ENCODE results near the gene FTCDNL1.

FTCDNL1 gene

GRCh38 chr2:199791326-199791725 lies 59.7 kb downstream of the FTCDNL1 start:
- no peak for DNase-seq (ENCODE audit: low read depth)

DNA sequence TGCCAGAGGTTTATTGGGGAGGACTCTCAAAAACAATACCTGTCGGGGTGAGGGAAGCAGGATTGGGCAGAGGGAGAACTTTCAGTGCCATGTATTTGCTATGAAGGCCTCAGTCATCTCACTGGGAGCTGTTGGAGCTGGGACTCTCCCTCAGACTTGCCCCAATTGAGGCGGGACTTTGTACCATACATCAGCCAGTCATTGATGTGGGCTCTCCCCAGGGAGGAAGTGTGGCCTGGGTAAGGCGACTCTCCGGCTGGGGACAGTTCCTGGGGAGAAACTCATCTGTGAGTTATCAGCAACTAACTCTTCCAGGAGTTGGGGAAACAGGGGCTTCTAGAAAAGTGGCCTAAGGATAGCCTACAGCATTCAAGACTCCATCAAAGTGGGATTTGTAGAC lies 66.5 kb downstream of the FTCDNL1 start:
- DNase-seq (ENCODE audit: low read depth), result no peak

- DNase-seq (ENCODE audit: low read depth), result no peak
Measured at GRCh38 chr2:199779589-199779988, 71.4 kb downstream of the FTCDNL1 start.

DNA sequence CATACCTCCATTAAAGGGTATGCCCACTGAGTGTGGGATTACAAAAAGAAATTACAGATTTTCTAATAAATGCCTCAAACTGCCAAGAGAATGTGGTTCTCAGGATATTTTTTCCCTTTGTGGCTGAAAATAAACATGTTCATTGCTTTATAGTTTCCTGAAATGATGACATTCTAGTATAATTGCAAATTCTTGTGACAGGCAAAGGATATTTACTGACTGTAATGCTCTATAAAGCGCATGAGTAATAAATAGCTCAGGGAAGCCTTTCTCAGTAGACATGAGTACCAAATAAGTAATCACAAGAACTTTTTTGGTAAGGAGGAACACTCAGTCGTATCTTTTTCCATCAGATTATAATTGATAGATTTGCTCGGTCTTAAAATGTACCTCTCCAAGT lies 72.3 kb downstream of the FTCDNL1 start:
- DNase-seq (ENCODE audit: low read depth), result no peak

DNA sequence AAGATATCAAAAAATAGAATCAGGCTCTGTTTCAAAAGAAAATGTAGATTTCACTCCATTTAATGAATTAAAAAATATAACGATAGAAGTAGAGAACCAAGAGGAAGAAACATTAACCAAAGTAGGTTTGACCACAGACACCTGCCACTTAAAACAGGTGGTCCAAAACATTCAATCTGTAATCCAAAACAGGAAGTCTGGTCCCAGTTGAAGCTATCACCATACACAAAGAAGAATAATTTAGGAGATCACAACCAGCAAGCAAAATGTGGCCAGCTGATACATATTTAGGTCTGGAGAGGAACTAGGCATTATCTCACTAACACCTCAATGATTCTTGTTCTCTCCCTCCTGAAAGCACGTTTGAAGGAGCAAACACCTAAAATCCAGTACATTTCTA lies 73.1 kb downstream of the FTCDNL1 start:
- no peak for DNase-seq (ENCODE audit: low read depth)

DNA sequence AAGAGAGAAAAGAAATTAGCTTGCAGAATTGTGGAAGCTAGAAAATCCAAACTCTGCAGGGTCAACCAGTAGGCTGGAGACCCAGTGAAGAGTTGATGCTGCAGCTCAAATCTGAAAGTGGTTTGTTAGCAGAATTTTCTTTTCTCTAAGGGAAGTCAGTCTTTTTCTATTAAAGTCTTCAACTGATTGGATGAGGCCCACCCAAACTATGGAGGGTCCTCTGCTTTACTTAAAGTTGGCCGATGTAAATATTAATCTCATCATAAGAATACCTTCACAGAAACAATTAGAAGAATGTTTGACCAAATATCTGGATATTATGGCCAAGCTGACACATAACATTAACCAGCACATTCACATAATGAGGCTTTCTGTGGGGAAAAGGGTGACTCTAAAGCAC lies 73.7 kb downstream of the FTCDNL1 start:
- DNase-seq (ENCODE audit: low read depth), result no peak

DNA sequence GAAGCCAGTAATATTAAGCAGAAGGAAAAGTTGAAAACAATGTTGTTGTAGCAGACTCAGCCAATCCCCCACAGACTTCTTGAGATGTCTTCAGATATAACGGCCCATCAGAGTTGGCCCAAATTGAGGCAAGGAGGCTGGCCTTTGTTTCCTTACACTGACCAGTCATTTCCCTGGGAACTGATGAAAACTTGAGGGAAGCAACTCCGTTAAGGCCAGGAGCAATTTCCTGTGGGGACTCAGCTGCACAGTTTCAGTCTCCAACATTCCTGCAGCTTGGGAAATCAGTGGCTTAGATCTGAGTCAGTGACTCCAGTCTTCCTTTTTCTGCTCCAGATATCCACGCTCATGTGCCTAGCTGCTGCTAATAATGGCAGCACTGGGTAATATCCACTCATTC lies 75.7 kb downstream of the FTCDNL1 start:
- DNase-seq (ENCODE audit: low read depth), result peak; percentile 32

DNA sequence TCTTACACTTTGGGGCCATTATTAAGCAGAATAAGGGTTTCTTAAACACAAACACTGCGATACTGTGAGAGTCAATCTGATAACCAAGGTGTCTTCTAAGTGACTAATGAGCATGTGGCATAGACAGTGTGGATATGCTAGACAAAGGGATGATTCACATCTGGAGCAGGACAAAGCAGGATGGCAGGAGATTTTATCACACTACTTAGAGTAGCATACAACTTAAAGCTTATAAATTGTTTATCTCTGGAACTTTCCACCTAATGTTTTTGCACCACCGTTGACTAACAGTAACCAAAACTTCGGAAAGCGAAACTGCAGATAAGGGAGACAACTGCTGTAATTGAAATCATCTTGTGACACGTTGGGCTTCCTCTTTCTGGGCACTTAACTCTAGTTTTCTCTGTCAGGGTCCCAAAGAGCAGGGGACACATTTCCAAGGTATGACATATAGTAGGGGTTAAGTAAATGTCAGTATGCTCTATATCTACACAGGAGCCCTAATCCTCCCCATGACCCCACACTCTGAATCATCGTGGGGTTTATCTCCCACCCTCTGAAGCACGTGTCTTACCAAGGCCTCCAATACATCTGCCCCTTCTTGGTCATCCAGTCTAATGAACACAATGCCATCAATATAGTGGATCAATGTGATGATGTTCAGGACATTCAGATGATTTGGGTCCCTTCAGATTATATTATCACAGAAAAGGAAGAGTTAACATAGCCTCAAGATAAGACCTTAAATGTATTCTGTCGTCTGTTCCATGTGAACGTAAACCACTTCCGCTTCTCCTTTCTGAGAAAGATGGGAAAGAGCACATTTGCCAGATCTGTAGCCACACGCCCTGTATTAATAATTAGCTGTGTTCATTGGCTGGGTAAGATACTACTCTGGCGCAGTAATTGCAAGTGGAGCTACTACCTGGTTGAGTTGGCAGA lies 78.7 kb downstream of the FTCDNL1 start:
- DNase-seq (ENCODE audit: low read depth), result peak; percentile 23

DNA sequence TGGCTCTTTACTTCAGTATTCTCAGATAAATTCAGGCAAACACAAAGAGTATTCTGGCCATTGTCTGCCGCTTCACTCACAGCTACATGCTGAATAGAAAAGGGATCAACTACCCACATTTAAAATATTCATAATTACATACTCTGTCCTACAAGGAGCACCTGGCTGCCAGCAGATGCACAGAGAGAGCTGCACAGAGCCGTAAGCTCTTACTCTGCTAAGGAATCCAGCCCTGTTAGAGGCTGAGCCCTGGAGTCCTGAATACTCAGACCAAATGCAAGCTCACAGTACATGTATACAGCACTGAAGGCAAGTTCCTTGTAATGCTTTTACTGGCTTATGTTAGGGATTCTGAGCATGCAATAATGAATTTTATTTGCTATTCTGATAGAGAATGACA lies 80.3 kb downstream of the FTCDNL1 start:
- DNase-seq (ENCODE audit: low read depth), result no peak

- DNase-seq (ENCODE audit: low read depth), result no peak
Measured at GRCh38 chr2:199765646-199766045, 85.3 kb downstream of the FTCDNL1 start.

DNA sequence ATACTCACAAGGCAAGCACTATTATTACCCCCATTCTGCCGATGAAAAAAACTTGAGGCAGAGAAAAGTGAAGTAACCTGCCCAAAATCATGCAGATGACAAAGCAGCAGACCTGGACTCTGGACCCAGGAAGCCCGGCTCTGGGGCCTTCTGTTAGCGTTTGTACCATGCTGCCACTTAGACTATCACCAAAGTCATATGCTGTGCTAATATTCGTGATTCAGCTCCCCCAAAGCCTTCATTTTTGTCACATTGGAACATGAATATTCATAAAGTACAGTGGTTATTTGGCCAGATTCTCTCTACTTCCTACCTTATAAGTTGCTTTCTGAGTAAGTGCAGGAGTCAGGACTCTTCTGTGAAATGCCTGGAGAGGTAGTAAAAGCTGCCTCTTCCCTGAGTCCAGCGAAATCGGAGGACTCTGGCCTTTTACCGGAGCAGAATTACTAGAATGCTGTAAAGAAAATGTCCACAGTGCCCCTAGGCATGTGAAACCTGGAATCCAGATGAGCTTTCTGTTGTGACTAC lies 86.7 kb downstream of the FTCDNL1 start:
- DNase-seq (ENCODE audit: low read depth), result no peak

DNA sequence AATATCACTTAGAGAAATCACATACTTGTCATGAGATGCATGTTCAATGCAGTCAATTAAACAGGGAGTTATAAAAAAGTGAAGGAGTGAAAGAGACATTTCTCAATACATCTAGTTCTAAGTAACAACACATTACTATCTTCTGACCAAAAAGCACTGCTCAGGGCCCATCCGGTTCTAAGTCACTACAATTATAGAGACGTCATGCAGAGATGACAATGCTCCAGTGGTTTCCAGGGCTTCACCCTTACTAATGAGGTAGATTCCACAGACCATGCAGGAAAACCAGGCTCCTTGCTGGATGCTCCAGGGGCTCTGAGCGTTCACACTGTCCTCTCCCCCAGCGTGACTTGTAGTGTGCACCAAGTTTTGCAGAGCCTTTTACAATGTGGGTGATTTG lies 88.0 kb downstream of the FTCDNL1 start:
- DNase-seq (ENCODE audit: low read depth), result no peak

DNA sequence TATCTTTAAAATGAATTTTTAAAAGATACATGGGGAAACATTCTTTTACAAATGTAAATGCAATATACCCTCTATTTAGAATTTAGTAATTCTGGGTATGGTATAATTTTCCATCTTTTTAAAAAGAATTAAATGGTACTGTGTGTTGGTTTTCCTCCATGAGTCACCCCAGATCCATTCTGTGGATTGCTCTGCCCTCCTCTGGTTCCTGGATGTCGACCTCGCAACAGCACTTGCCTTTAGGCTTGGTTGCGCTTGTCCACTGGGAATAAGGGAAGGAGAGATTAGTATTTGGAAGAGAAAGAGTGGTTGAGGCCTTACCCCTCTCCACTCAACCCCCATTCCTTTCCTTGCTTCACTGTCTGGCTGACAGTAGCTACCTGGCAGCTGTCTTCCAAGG lies 90.4 kb downstream of the FTCDNL1 start:
- DNase-seq (ENCODE audit: low read depth), result peak; percentile 31

DNA sequence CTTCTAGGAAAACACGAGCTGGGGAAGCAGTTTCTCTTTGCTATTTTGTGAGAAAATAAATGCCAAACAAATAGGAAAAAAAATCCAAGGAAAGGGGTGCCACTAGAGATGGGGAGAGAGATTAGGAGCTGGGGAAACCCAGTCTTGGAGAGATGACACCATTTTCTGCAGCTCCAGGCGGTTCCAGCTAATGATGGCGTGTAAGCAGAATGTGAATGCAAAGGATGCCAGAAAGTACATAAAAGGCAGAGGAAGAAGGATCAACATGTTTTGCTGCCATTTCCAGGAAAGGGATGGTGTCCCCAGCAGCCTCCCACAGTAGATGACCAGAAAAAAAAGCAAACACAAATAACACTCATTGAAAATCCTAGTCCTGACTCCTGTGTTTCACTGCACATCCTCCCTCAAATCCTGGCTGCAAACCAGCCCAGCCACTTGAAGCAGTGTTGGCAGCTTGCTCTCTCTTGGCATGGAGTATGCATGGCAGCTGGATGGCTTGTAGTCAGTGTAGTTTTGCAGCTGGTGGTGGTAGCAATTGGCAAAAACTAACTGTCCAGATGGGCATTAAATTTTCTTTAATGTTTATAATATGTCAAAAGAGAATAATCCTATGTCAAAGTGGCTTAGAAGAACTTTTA lies 93.6 kb downstream of the FTCDNL1 start:
- no peak for DNase-seq (ENCODE audit: low read depth)

DNA sequence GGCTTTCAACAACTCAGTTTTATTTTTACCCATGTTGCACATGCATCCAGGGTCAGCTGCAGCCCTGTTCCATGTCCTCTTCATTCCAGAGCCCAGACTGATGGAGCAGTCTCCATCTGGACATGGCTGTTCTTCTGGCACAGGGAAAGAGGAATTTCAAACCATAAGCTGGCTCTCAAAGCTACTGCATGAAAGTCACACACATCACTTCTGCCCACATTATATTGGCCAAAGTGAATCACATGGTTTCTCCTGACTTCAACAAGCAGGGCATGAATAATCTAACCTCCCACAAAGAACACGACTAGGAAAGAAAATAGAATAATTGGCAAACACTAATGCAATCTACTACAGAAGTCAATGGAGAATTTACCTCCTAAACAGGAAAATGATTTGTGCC lies 94.2 kb downstream of the FTCDNL1 start:
- no peak for DNase-seq (ENCODE audit: low read depth)

DNA sequence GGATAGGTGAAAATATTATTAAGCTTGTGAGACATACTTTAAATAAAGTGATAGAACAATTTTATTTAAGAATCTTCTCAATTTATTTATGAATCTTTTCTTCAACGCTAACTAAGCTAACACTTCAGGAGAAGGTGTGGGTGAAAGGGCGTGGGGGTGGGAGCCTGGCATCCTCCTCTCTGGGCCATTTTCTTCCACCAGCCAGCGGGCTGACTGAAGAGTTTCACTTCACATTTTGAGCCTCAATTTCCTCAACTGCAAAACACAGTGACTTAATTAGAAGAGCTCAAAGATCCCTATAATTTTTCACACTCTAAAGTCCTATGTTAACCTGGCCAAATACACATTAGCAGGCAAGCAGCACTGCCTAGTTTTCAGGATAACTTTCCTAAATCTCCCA lies 94.8 kb downstream of the FTCDNL1 start:
- no peak for DNase-seq (ENCODE audit: low read depth)

- DNase-seq (ENCODE audit: low read depth), result no peak
Measured at GRCh38 chr2:199754766-199755165, 96.2 kb downstream of the FTCDNL1 start.

GRCh38 chr2:199751492-199752120 lies 99.4 kb downstream of the FTCDNL1 start:
- no peak for DNase-seq (ENCODE audit: low read depth)

DNA sequence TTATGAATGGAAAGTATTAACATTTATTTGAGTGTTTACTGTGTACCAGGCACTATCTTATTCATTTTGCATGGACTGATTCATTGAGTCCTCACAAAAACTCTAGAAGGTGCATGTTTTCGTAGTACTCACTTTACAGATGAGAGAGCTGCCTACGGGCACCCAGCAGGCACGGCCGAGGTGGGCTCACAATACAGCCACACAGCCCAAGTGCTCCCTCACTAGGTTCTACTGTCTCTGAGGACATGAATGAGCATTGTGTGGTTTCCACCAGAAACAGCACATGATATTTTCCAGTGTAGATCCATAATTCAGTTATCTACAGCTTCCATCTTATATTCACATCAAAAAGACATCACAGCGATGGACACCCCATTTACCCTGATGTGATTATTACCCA lies 101.4 kb downstream of the FTCDNL1 start:
- DNase-seq (ENCODE audit: low read depth), result no peak

- DNase-seq (ENCODE audit: low read depth), result no peak
Measured at GRCh38 chr2:199744724-199745123, 106.3 kb downstream of the FTCDNL1 start.

DNA sequence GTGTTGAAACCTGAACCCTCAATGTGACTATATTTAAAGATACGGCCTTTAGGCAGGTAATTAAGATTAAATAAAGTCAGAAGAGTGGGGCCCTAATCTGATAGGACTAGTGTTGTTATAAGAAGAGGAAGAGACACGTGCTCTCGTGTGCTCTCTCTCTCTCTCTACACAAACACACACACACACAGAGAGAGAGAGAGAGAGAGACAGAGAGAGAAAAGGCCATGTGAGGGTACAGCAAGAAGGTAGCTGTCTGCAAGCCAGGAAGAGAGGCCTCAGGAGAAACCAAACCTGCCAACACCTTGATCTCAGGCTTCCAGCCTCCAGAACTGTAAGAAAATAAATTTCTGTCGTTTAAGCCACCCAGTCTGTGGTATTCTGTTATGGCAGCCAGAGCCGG lies 106.7 kb downstream of the FTCDNL1 start:
- no peak for DNase-seq (ENCODE audit: low read depth)

GRCh38 chr2:199743415-199744120 lies 107.4 kb downstream of the FTCDNL1 start:
- no peak for DNase-seq (ENCODE audit: low read depth)
